Muscle layer of colon (tissue), 2 donors: ENCODE measurements around the gene NRP1.

Source experiments
- H3K27ac ChIP-seq: one replicate; pipeline ENCODE4 v1.7.0; 2013; ENCODE audit warnings: low read depth, mild to moderate bottlenecking, low read length, moderate library complexity
- H3K27me3 ChIP-seq, 2 donors: one replicate each; pipeline ENCODE4 v1.7.0; 2013; ENCODE audit warnings: low read length in 2 of 2, mild to moderate bottlenecking in 2 of 2; ENCODE audit not compliant: insufficient read depth in 2 of 2, control insufficient read depth in 1 of 2
- H3K36me3 ChIP-seq: one replicate; pipeline ENCODE4 v1.7.0; 2013; ENCODE audit warnings: mild to moderate bottlenecking, low read length; ENCODE audit not compliant: insufficient read depth
- H3K4me1 ChIP-seq: one replicate; pipeline ENCODE4 v1.7.0; 2013; ENCODE audit warnings: mild to moderate bottlenecking, low read length; ENCODE audit not compliant: insufficient read depth
- H3K4me3 ChIP-seq, 2 donors: one replicate each; pipeline ENCODE4 v1.7.0; 2013; ENCODE audit warnings: low read length in 2 of 2, low read depth in 1 of 2, mild to moderate bottlenecking in 1 of 2, moderate library complexity in 1 of 2
- H3K9ac ChIP-seq: one replicate; pipeline ENCODE4 v1.7.0; 2013; ENCODE audit warnings: low read length
- H3K9me3 ChIP-seq: one replicate; pipeline ENCODE4 v1.7.0; 2013; ENCODE audit warnings: mild to moderate bottlenecking, low read length
- donor health status: abdominal sarcoma.
- donor health status: Adenocarcinoma of cecum.

NRP1 gene

DNA sequence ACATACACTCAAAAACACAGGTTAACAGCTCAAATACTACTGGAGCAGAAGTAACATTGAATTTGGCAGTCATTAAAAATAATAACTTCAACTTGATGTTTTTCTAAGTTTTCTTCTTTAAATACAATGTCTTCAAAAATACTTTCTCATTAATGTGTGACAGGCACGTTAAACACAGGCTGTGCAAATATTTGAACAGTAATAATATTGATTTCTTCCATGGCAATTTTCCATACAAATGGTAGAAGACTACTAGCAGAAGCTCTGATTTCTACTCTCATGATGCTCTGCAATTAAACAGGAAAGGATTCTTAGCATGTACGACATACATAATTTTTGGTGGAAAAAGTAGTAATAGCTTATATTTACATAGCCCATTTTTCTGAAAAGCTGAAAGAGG is 47.4 kb downstream of the NRP1 start:
- no peak overlapping the region for H3K4me3 ChIP-seq
- no peak overlapping the region for H3K27ac ChIP-seq
- H3K4me1 ChIP-seq, result peaks cover 43% of the 10 kb centered on the region
- no peaks in the 10 kb centered on the region for H3K36me3 ChIP-seq
- no peak overlapping the region for H3K9ac ChIP-seq
- H3K27me3 ChIP-seq, result no peaks in the 10 kb centered on the region
- no peaks in the 10 kb centered on the region for H3K9me3 ChIP-seq

GRCh38 chr10:33286157-33286934 is 48.1 kb downstream of the NRP1 start:
- Histone ChIP-seq H3K27ac (no peak overlapping the region), H3K9ac (no peak overlapping the region), H3K4me1 (peaks cover 42% of the 10 kb centered on the region), H3K4me3 (no peak overlapping the region), H3K27me3 (no peaks in the 10 kb centered on the region), H3K9me3 (no peaks in the 10 kb centered on the region), H3K36me3 (no peaks in the 10 kb centered on the region)

DNA sequence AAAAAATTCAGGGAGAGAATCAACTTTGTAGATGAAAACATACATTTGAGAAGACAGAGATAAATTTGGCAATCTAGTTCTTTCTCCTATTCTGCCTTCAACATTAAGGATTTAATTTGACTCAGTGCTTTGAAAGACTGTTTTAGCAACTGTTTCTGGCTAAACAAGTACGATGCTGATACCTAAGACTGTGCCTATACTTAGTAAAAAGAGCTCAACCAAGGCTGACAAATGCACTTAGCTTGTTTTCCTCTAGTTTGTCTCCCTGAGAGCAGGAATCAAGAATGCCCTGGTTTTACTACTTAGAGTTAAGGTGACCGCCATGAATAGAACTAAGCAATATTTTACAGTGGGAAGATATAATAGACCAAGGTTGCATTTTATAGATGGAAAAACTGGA is 49.5 kb downstream of the NRP1 start:
- Histone ChIP-seq H3K9ac (no peak overlapping the region), H3K27ac (no peak overlapping the region), H3K36me3 (no peaks in the 10 kb centered on the region), H3K27me3 (no peaks in the 10 kb centered on the region), H3K9me3 (no peaks in the 10 kb centered on the region), H3K4me1 (peaks cover 34% of the 10 kb centered on the region), H3K4me3 (no peak overlapping the region)

DNA sequence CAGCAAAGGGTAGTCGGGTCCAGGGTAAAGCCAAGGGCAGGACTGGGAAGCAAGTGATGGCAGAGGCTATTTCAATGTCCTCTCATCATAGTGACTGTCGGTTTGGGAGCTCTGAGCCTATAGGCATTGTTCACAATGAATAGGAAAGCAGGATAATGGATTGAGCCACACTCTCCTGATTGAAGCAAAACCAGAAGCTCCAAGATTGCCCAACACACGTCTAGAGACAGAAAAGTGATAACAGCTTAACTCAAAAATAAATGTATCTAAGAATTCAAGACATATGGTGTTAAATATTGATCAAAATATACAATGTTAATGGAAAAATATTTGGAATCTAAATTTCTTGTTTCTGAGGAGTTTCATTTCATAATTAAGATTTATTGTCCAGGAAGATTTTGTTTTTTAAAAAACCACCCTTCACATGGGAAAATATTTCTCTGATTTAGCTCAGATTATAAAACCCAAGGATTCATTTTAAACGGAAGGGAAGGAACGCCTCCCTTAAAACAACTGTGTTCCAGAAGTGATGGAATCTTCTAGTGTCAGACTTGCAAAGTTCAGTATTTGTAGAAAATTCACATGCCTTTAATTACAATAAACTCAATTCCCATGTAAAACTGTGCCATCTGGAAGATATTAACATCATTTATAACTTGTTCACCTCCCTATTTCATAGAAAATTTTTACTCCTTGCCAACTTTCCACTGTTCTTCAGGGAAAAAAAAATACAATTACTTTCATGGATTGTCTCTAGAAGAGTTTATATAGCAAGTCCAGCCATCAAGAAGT is 54.5 kb downstream of the NRP1 start:
- Histone ChIP-seq H3K4me1 (peaks cover 20% of the 10 kb centered on the region), H3K4me3 (no peak overlapping the region), H3K9me3 (no peaks in the 10 kb centered on the region), H3K36me3 (no peaks in the 10 kb centered on the region), H3K27ac (no peak overlapping the region), H3K9ac (no peak overlapping the region), H3K27me3 (no peaks in the 10 kb centered on the region)

- no peaks in the 10 kb centered on the region for H3K36me3 ChIP-seq
- H3K9me3 ChIP-seq, result no peaks in the 10 kb centered on the region
- no peaks in the 10 kb centered on the region for H3K27me3 ChIP-seq
- peaks cover 16% of the 10 kb centered on the region for H3K4me1 ChIP-seq
- no peak overlapping the region for H3K27ac ChIP-seq
- no peak overlapping the region for H3K4me3 ChIP-seq
- no peak overlapping the region for H3K9ac ChIP-seq
Measured at GRCh38 chr10:33279276-33279675, 55.2 kb downstream of the NRP1 start.

- no peak overlapping the region for H3K27ac ChIP-seq
Measured at GRCh38 chr10:33278198-33278597, 56.3 kb downstream of the NRP1 start.

DNA sequence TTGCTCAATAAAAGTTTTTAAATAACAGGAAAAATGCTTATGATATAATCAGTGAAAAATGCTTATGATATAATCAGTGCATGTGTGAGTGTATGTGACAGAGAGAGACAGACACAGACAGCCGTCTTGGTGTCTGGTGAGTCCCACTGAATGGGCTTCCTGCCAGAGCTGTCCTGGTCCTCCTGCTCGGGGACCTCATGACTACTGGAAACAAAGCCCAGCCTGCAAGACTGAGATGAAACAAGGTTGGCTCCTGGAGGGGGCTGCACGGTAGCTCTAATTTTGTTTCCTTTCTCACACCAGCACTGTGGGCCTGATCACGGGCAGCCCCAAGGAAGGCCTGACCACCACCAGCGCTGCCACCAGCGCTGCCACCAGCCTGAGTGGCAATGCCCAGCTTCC is 57.3 kb downstream of the NRP1 start:
- Histone ChIP-seq H3K9ac (no peak overlapping the region), H3K9me3 (no peaks in the 10 kb centered on the region), H3K27ac (no peak overlapping the region), H3K4me3 (no peak overlapping the region), H3K27me3 (no peaks in the 10 kb centered on the region), H3K4me1 (peaks cover 27% of the 10 kb centered on the region), H3K36me3 (no peaks in the 10 kb centered on the region)

More at GRCh38 chr10:33278198-33278597, 56.3 kb downstream of the NRP1 start:
- Histone ChIP-seq H3K9me3 (no peaks in the 10 kb centered on the region), H3K4me3 (no peak overlapping the region), H3K4me1 (peaks cover 19% of the 10 kb centered on the region), H3K27me3 (no peaks in the 10 kb centered on the region), H3K36me3 (no peaks in the 10 kb centered on the region), H3K9ac (no peak overlapping the region)

DNA sequence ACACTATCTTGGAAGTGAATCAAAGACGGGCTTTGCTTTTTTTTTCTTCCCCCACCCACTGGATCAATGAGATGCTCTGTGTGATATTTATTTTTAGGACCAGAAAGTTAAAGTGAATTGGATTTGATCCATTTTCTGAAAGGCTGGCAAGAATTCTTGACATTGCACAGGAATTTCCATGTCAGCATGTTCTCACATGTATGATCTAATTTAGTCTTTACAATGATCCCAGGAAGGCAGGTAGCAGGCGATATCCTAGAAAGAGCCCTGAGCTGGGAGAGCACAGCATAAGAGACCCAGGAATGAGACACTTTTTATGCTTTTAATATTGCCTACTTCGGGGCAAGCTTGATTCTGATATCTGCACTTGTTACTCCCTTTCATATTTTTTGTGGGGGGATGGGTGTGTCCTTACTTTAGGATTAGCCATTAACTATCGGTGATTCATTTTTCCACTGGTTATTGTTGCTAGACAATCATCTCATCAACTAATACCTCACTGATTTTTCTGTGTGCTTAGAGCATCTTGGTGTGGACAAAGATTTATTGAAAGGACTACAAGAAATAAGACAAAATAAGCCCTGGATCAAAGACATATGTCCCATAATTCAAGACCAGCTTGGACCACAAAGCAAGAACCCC is 58.1 kb downstream of the NRP1 start:
- H3K4me3 ChIP-seq, result no peak overlapping the region
- no peak overlapping the region for H3K9ac ChIP-seq
- H3K27me3 ChIP-seq, result no peaks in the 10 kb centered on the region
- no peaks in the 10 kb centered on the region for H3K9me3 ChIP-seq
- no peaks in the 10 kb centered on the region for H3K36me3 ChIP-seq
- H3K4me1 ChIP-seq, result peaks cover 34% of the 10 kb centered on the region
- H3K27ac ChIP-seq, result no peak overlapping the region

DNA sequence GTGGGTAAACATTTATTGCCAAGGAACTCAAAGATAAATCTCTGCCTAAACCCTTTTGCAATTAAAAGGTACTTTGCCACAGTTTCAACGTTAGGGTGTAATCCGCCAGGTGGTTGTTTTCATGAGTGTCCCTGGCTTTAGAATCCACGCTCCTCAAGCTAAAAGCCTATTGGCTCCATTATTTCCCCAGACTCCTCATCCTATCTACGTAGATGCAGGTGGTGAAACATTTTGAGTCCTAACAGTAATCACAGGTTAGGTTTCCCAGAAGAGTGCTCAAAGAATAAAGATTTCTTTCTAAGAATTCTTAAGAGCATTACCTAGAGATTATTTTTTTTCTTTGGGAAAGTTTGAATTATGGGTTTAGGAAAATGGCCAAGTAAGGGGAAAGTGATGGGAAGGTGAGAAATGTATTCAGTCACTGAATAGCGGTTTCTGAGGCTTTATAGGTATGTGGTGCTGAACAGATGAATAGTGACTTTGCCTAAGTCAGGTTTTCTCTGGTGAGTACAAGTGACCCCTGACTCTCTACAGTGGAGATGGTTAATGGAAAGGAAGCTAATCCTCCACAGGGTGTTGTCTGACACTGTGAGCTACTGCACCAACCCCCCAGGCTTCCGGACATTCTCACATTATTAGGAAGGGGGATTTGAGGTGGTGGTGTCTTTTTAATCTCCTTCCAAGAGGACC is 60.2 kb downstream of the NRP1 start:
- H3K36me3 ChIP-seq, result no peaks in the 10 kb centered on the region
- H3K9me3 ChIP-seq, result no peaks in the 10 kb centered on the region
- H3K27me3 ChIP-seq, result no peaks in the 10 kb centered on the region
- H3K27ac ChIP-seq, result peak overlapping the region; percentile 74
- no peak overlapping the region for H3K4me3 ChIP-seq
- peaks cover 37% of the 10 kb centered on the region for H3K4me1 ChIP-seq
- no peak overlapping the region for H3K9ac ChIP-seq

DNA sequence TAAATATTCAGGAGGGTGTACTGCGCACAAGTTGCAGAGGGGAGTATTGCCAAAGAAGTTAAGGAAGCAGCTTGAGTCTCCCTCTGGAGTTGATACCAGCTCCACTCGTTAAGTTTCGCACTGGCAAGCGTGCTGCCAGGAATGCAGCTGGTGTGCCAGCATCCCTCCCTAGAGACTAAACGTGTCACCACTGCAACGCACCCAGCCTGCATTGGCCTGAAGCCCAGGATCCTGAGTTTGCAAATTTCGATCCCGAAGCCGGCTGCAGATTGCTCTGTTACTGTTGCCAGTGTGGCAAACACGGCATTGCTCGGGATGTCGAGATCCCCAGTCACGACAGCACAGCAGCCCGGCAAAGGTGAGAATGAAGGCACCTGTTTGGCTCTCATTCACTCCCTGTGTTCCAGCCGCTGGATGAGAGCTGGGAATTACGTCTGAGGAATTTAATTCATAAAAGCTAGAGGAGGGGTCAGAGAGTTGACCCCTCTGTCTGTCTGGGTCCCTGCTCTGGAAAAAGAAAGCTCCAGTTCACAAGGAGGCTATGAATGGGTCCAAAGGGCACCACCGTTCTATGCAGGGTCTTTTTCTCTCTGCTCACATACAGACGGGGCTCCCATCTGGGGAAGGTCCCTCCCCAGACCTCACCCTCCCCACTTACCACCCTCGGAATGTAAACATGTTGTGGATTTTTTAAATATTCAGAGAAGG is 61.0 kb downstream of the NRP1 start:
- Histone ChIP-seq H3K9ac (no peak overlapping the region), H3K27me3 (no peaks in the 10 kb centered on the region), H3K27ac (peak overlapping the region; percentile 74), H3K36me3 (peaks cover 2% of the 10 kb centered on the region), H3K9me3 (no peaks in the 10 kb centered on the region), H3K4me1 (peaks cover 37% of the 10 kb centered on the region), H3K4me3 (peak overlapping the region; percentile 21 to 54)
